ENCODE results near the gene APBB1.

Gene APBB1

GRCh38 chr11:6419009-6419631 is at the start of gene APBB1:
Gene APBB1, minus strand, starts transcription at chr11:6419094. Its CDS starts 7,747 bp downstream, at chr11:6411347.
- peak; percentile 46 for DNase-seq (ENCODE audit: low read depth)
- peak within 1 kb of the TSS; percentile 63 for H3K4me3 ChIP-seq (ENCODE audit: control insufficient read depth, low read depth, low read length)
- TF ChIP-seq CTCF (conservative IDR thresholded peaks at IDR 0.05; ENCODE audit: control insufficient read depth, insufficient read depth, low read depth, low read length): no peak

DNA sequence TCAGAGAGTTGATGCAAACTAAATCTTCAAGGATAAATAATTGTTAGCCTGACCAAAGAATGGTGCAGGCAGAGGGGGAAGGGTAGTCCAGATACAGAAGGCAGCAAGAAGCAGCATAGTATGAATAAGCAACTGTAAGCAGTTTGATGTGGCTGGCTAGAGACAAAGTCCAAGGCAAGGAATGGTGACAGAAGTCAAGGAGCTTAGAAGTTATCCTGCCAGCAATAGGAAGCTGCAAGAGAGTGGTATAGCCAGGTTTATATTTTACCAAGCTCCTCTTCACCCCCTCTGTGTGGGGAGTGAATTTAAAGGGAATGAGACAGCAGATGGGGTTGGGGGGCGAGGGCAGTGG is 40.2 kb upstream of the APBB1 start:
- TF ChIP-seq CTCF (conservative IDR thresholded peaks at IDR 0.05; ENCODE audit: control insufficient read depth, insufficient read depth, low read depth, low read length): no peak
- no peak for DNase-seq (ENCODE audit: low read depth)
- H3K4me3 ChIP-seq (ENCODE audit: control insufficient read depth, low read depth, low read length): no peak overlapping the region

- no peak for DNase-seq (ENCODE audit: low read depth)
- TF ChIP-seq CTCF (conservative IDR thresholded peaks at IDR 0.05; ENCODE audit: control insufficient read depth, insufficient read depth, low read depth, low read length): no peak
- H3K4me3 ChIP-seq (ENCODE audit: control insufficient read depth, low read depth, low read length): no peak overlapping the region
These were observed 39.6 kb upstream of the APBB1 start for GRCh38 chr11:6458352-6459098.

- TF ChIP-seq CTCF (conservative IDR thresholded peaks at IDR 0.05; ENCODE audit: control insufficient read depth, insufficient read depth, low read depth, low read length): no peak
- DNase-seq (ENCODE audit: low read depth): no peak
- H3K4me3 ChIP-seq (ENCODE audit: control insufficient read depth, low read depth, low read length): no peak overlapping the region
These were observed 38.9 kb upstream of the APBB1 start for GRCh38 chr11:6457581-6458320.

GRCh38 chr11:6456361-6457073 is 37.6 kb upstream of the APBB1 start:
- no peak overlapping the region for H3K4me3 ChIP-seq (ENCODE audit: control insufficient read depth, low read depth, low read length)
- no peak for DNase-seq (ENCODE audit: low read depth)
- no peak for TF ChIP-seq CTCF (conservative IDR thresholded peaks at IDR 0.05; ENCODE audit: control insufficient read depth, insufficient read depth, low read depth, low read length)

GRCh38 chr11:6455070-6455469 is 36.2 kb upstream of the APBB1 start:
- no peak overlapping the region for H3K4me3 ChIP-seq (ENCODE audit: control insufficient read depth, low read depth, low read length)
- no peak for TF ChIP-seq CTCF (conservative IDR thresholded peaks at IDR 0.05; ENCODE audit: control insufficient read depth, insufficient read depth, low read depth, low read length)
- DNase-seq (ENCODE audit: low read depth): no peak
